H1 (cell line): ENCODE data around the gene ACYP1. TPM values are rescaled to one million over a fixed set of nuclear protein-coding genes. Genes with fewer than 3 reads are reported as not detected.

ENCODE experiments used
- CTCF ChIA-PET: fragments of 300-600 bp; sonication (Branson Sonifier 250); formaldehyde crosslinking; loops from one replicate; lab custom pipeline; 2021; ENCODE audit not compliant: partially characterized antibody; lab: Charles Lee
- POLR2A ChIA-PET: fragments of 300-600 bp; sonication (Branson Sonifier 250); formaldehyde crosslinking; loops from one replicate; lab custom pipeline; 2021; ENCODE audit warnings: inconsistent platforms; ENCODE audit not compliant: partially characterized antibody; lab: Charles Lee
- DNase-seq, 2 experiments: peaks; one replicate each; pipeline versions ENCODE4 v3.0.0 to v3.0.0-alpha.2; 2010 to 2022; ENCODE audit warnings: low spot score in 2 of 2, low read depth in 1 of 2, mixed read lengths in 1 of 2
- FAIRE-seq: peaks from 2 replicates; lab custom pipeline; 2011; peaks lifted over from hg19 to GRCh38; lab: Jason Lieb, UNC
- H2AFZ ChIP-seq: 2 replicates; pipeline ENCODE4 v1.8.1; 2012; ENCODE audit warnings: low read length, inconsistent platforms
- H2AK5ac ChIP-seq: 2 replicates; pipeline ENCODE4 v1.6.1; 2013; ENCODE audit warnings: low read depth, low read length
- H2BK120ac ChIP-seq: replicated peaks from 2 replicates; pipeline ENCODE3; 2013; ENCODE audit warnings: low read depth, low read length, inconsistent platforms
- H2BK12ac ChIP-seq: 2 replicates; pipeline ENCODE4 v1.6.1; 2013; ENCODE audit warnings: low read depth, low read length
- H2BK15ac ChIP-seq: 2 replicates; pipeline ENCODE4 v1.6.1; 2013; ENCODE audit warnings: low read length
- H2BK20ac ChIP-seq: 2 replicates; pipeline ENCODE4 v1.6.1; 2013; ENCODE audit warnings: low read length
- H2BK5ac ChIP-seq: 2 replicates; pipeline ENCODE4 v1.6.1; 2013; ENCODE audit warnings: low read depth, low read length
- H3K14ac ChIP-seq: 2 replicates; pipeline ENCODE4 v1.6.1; 2013; ENCODE audit warnings: inconsistent platforms; ENCODE audit not compliant: insufficient read length
- H3K18ac ChIP-seq: 2 replicates; pipeline ENCODE4 v1.6.1; 2013; ENCODE audit warnings: low read length; ENCODE audit errors: extremely low read depth
- H3K23ac ChIP-seq: 2 replicates; pipeline ENCODE4 v1.6.1; 2013; ENCODE audit warnings: inconsistent platforms; ENCODE audit not compliant: insufficient read length
- H3K23me2 ChIP-seq: 2 replicates; pipeline ENCODE4 v1.6.1; 2013; ENCODE audit warnings: low read depth, low read length
- H3K27ac ChIP-seq: 2 replicates; pipeline ENCODE4 v1.6.1; 2011; ENCODE audit warnings: low read depth, low read length, inconsistent platforms
- H3K27me3 ChIP-seq, 4 experiments: replicated peaks in 1 of 4; 1 replicate in 1 of 4; 2 replicates in 3 of 4; pipeline versions ENCODE4 v1.6.1 to v1.8.1; 2011 to 2013; ENCODE audit warnings: low read length in 3 of 4, mild to moderate bottlenecking in 3 of 4, inconsistent platforms in 2 of 4, mixed read lengths in 2 of 4, moderate library complexity in 1 of 4; ENCODE audit not compliant: control insufficient read depth in 3 of 4, insufficient read depth in 3 of 4; ENCODE audit errors: extremely low read depth in 1 of 4
- H3K36me3 ChIP-seq, 4 experiments: 2 replicates each; pipeline versions ENCODE4 v1.6.1 to v1.8.1; 2011 to 2013; ENCODE audit warnings: mild to moderate bottlenecking in 4 of 4, low read length in 3 of 4, moderate library complexity in 2 of 4, control low read depth in 1 of 4, inconsistent platforms in 1 of 4; ENCODE audit not compliant: insufficient read depth in 4 of 4, control insufficient read depth in 2 of 4
- H3K4ac ChIP-seq: replicated peaks from 2 replicates; pipeline ENCODE3; 2013; ENCODE audit warnings: low read length, low read depth, mixed read lengths, inconsistent platforms; ENCODE audit not compliant: insufficient read length
- H3K4me1 ChIP-seq, 4 experiments: replicated peaks in 1 of 4; 1 replicate in 1 of 4; 2 replicates in 3 of 4; pipeline versions ENCODE4 v1.6.1 to v1.8.1; 2011 to 2013; ENCODE audit warnings: low read length in 3 of 4, inconsistent platforms in 2 of 4, mixed read lengths in 1 of 4; ENCODE audit not compliant: insufficient read depth in 4 of 4, control insufficient read depth in 3 of 4
- H3K4me2 ChIP-seq, 2 experiments: 2 replicates each; pipeline versions ENCODE4 v1.6.1 to v1.8.1; 2011 to 2013; ENCODE audit warnings: low read depth in 2 of 2, low read length in 2 of 2, control low read depth in 1 of 2, inconsistent platforms in 1 of 2, mild to moderate bottlenecking in 1 of 2; ENCODE audit not compliant: insufficient read depth in 1 of 2
- H3K4me3 ChIP-seq, 4 experiments: fragments of 200-600, 300-600 bp in 1 of 4; sonication (generic), shearing (Covaris generic), sonication (Bioruptor Twin) in 1 of 4; 2 replicates each; pipeline versions ENCODE4 v1.5.1 to v1.8.1; 2011 to 2016; ENCODE audit warnings: low read length in 4 of 4, low read depth in 3 of 4, control low read depth in 2 of 4, inconsistent platforms in 2 of 4, mild to moderate bottlenecking in 2 of 4, mixed read lengths in 1 of 4, moderate library complexity in 1 of 4; ENCODE audit not compliant: insufficient read depth in 2 of 4; ENCODE audit errors: extremely low read depth in 1 of 4
- H3K56ac ChIP-seq: replicated peaks from 2 replicates; pipeline ENCODE3; 2013; ENCODE audit warnings: low read depth, mild to moderate bottlenecking, mixed read lengths, low read length, inconsistent platforms; ENCODE audit not compliant: insufficient read length
- H3K79me1 ChIP-seq: 2 replicates; pipeline ENCODE4 v1.6.1; 2013; ENCODE audit warnings: low read depth, low read length, control low read depth
- H3K79me2 ChIP-seq, 2 experiments: 2 replicates each; pipeline versions ENCODE4 v1.6.1 to v1.8.1; 2012 to 2013; ENCODE audit warnings: low read length in 2 of 2, mild to moderate bottlenecking in 2 of 2, inconsistent platforms in 1 of 2; ENCODE audit not compliant: insufficient read depth in 2 of 2, control insufficient read depth in 1 of 2
- H3K9ac ChIP-seq, 4 experiments: replicated peaks in 1 of 4; 1 replicate in 1 of 4; 2 replicates in 3 of 4; pipeline versions ENCODE4 v1.6.1 to v1.8.1; 2011 to 2013; ENCODE audit warnings: low read depth in 3 of 4, low read length in 3 of 4, control low read depth in 2 of 4, mild to moderate bottlenecking in 2 of 4, moderate library complexity in 2 of 4, inconsistent platforms in 1 of 4; ENCODE audit errors: extremely low read depth in 1 of 4
- H3K9me3 ChIP-seq, 2 experiments: 2 replicates each; pipeline versions ENCODE4 v1.6.1 to v1.8.1; 2012 to 2013; ENCODE audit warnings: mild to moderate bottlenecking in 2 of 2, moderate library complexity in 2 of 2, control low read depth in 1 of 2, inconsistent platforms in 1 of 2, low read depth in 1 of 2, low read length in 1 of 2, mixed read lengths in 1 of 2; ENCODE audit not compliant: insufficient read depth in 2 of 2
- H4K20me1 ChIP-seq, 2 experiments: replicated peaks in 1 of 2; 2 replicates each; pipeline versions ENCODE3 to v1.8.1; 2011 to 2013; ENCODE audit warnings: inconsistent platforms in 2 of 2, low read length in 2 of 2, mild to moderate bottlenecking in 1 of 2; ENCODE audit not compliant: insufficient read depth in 2 of 2, control insufficient read depth in 1 of 2
- H4K5ac ChIP-seq: 2 replicates; pipeline ENCODE4 v1.6.1; 2013; ENCODE audit warnings: low read length, low read depth, mixed read lengths, inconsistent platforms; ENCODE audit not compliant: insufficient read length
- H4K8ac ChIP-seq: 2 replicates; pipeline ENCODE4 v1.8.0; 2013; ENCODE audit warnings: mild to moderate bottlenecking, moderate library complexity, low read length, inconsistent platforms; ENCODE audit not compliant: insufficient read depth; ENCODE audit errors: extremely low read depth
- H4K91ac ChIP-seq: replicated peaks from 2 replicates; pipeline ENCODE3; 2013; ENCODE audit warnings: low read length, mixed read lengths, inconsistent platforms; ENCODE audit not compliant: insufficient read length
- BACH1 ChIP-seq: IDR thresholded peaks from 2 replicates; pipeline ENCODE4 v1.6.1; 2012; ENCODE audit warnings: low read length, improper control_type of control experiment
- CBX8 ChIP-seq: fragments of 300-800, 300-1000 bp; sonication (generic); IDR thresholded peaks from 2 replicates; pipeline ENCODE4 v1.7.1; 2016; ENCODE audit warnings: low read depth, low read length, borderline replicate concordance
- CEBPB ChIP-seq: IDR thresholded peaks from 2 replicates; pipeline ENCODE4 v1.6.1; 2012; ENCODE audit warnings: low read depth, low read length
- CHD1 ChIP-seq: IDR thresholded peaks from 2 replicates; pipeline ENCODE4 v1.6.1; 2012; ENCODE audit warnings: low read depth, low read length, improper control_type of control experiment
- EP300 ChIP-seq, 2 experiments: IDR thresholded peaks; 1 replicate in 1 of 2; 2 replicates in 1 of 2; pipeline ENCODE4 v1.6.1; 2011 to 2012; ENCODE audit warnings: low read depth in 2 of 2, low read length in 2 of 2, mild to moderate bottlenecking in 2 of 2, borderline replicate concordance in 1 of 2, inconsistent platforms in 1 of 2, moderate library complexity in 1 of 2
- GTF2F1 ChIP-seq: IDR thresholded peaks from 2 replicates; pipeline ENCODE4 v1.6.1; 2012; ENCODE audit warnings: low read depth, low read length, improper control_type of control experiment, borderline replicate concordance
- JUND ChIP-seq: IDR thresholded peaks from 2 replicates; pipeline ENCODE4 v1.6.1; 2011; ENCODE audit warnings: mild to moderate bottlenecking, improper control_type of control experiment, low read length
- SIN3A ChIP-seq, 2 experiments: IDR thresholded peaks in 1 of 2; conservative IDR thresholded peaks in 1 of 2; 2 replicates each; pipeline ENCODE4 v1.6.1; 2011 to 2012; ENCODE audit warnings: low read length in 2 of 2, improper control_type of control experiment in 1 of 2, low read depth in 1 of 2, mild to moderate bottlenecking in 1 of 2
- SIX5 ChIP-seq: IDR thresholded peaks from 2 replicates; pipeline ENCODE4 v1.6.1; 2011; ENCODE audit warnings: mild to moderate bottlenecking, low read depth, low read length
- SP4 ChIP-seq: IDR thresholded peaks from 2 replicates; pipeline ENCODE4 v1.6.1; 2012; ENCODE audit warnings: low read length, inconsistent platforms
- TAF1 ChIP-seq: IDR thresholded peaks from 2 replicates; pipeline ENCODE4 v1.6.1; 2011; ENCODE audit warnings: mild to moderate bottlenecking, low read depth, low read length
- TCF12 ChIP-seq: IDR thresholded peaks from 2 replicates; pipeline ENCODE4 v1.6.1; 2011; ENCODE audit warnings: low read depth, mild to moderate bottlenecking, low read length
- TEAD4 ChIP-seq: IDR thresholded peaks from 2 replicates; pipeline ENCODE4 v1.6.1; 2012; ENCODE audit warnings: low read depth, low read length, inconsistent platforms, mixed read lengths
- USF2 ChIP-seq: IDR thresholded peaks from 2 replicates; pipeline ENCODE4 v1.6.1; 2011; ENCODE audit warnings: low read length, improper control_type of control experiment
- whole genome bisulfite sequencing, 2 experiments: shearing (Covaris generic) in 1 of 2; methylation state at CpG; one replicate each; pipeline versions ENCODE4 v1.1.6 to v1.1.7; 2013 to 2015; ENCODE audit warnings: low lambda C conversion rate in 2 of 2, mixed read lengths in 2 of 2, inconsistent platforms in 1 of 2, low coverage in 1 of 2, missing lambda C conversion rate in 1 of 2; ENCODE audit not compliant: insufficient replicate concordance in 2 of 2, insufficient coverage in 1 of 2, insufficient read length in 1 of 2; ENCODE audit errors: extremely low coverage in 1 of 2, missing lambda C conversion rate in 1 of 2; 5-methylcytosine and 5-hydroxymethylcytosine counted together
- polyA plus RNA-seq, 7 experiments: library from polyadenylated mRNA; depleted of rRNA in 3 of 7; stranded (reverse) in 5 of 7; unstranded in 2 of 7; fragments of >200 nt in 5 of 7; fragments of 200-250 nt in 2 of 7; gene quantifications; 1 replicate in 5 of 7; 2 replicates in 1 of 7; 4 replicates in 1 of 7; pipeline versions ENCODE4 v1.2.1 to v1.2.3, GENCODE V29; 2011 to 2013; ENCODE audit warnings: missing spikeins in 2 of 7, mixed read lengths in 2 of 7
- total RNA-seq: library from RNA; stranded (reverse); fragmentation: NEBNext Ultra II Directional; extraction: Animal tissue kit (Norgen Biotek cat#: 25700); gene quantifications from 2 replicates; pipeline ENCODE4 v1.2.1, GENCODE V29; 2021

ACYP1 gene
- total and polyA plus RNA-seq, 2 of the 8 experiments (the other 6 are each of a cell fraction or from before 2014, with no cell fraction given) = 22.3 to 24.8 TPM

GRCh38 chr14:75047506-75047905 lies 16.3 kb downstream of the ACYP1 start:
- POLR2A ChIA-PET = interaction anchor here (1.4 kb wide), 1 partner anchor 22 kb away, joined by 4 read pairs; the partner anchor contains the start of gene ZC2HC1C
- CTCF ChIA-PET = interaction anchor here (1.0 to 2.4 kb wide), 3 partner anchors 37 to 102 kb away, joined by 3 to 17 read pairs (median 3); no protein-coding TSS in a partner anchor
- TF ChIP-seq TEAD4 (no peak), BACH1 (no peak), JUND (no peak), USF2 (no peak), TAF1 (no peak), SIX5 (no peak), CEBPB (no peak), CBX8 (no peak), SIN3A (conservative IDR thresholded peaks at IDR 0.05 in 1 of 2, IDR thresholded peaks at IDR 0.05 in 1 of 2; ENCODE audit: low read depth in 1 of 2, low read length in 2 of 2) (no peak), GTF2F1 (no peak), TCF12 (no peak), CHD1 (no peak), SP4 (no peak), EP300 (IDR thresholded peaks at IDR 0.05; ENCODE audit: borderline replicate concordance in 1 of 2, low read depth in 2 of 2, low read length in 2 of 2) (no peak)

More at GRCh38 chr14:75047506-75047905, 16.3 kb downstream of the ACYP1 start:
- Histone ChIP-seq H4K20me1 (no peaks in the 10 kb centered on the region), H3K4ac (no peak overlapping the region), H4K91ac (no peak overlapping the region), H3K79me2 (no peaks in the 10 kb centered on the region), H3K4me1 (peaks cover 0 to 4% (median 0%) of the 10 kb centered on the region in 4 experiments; a peak in 3 of 7 replicates), H3K36me3 (no peaks in the 10 kb centered on the region; a peak in 1 of 8 replicates), H3K23ac (no peak overlapping the region), H3K27ac (no peak overlapping the region), H2BK120ac (no peak overlapping the region), H2BK15ac (no peak overlapping the region), H2BK20ac (no peak overlapping the region), H2AFZ (no peak overlapping the region), H3K14ac (no peak overlapping the region), H3K4me3 (no peak overlapping the region), H3K9ac (no peak overlapping the region), H2BK5ac (no peak overlapping the region), H3K18ac (no peak overlapping the region), H2AK5ac (no peak overlapping the region), H3K79me1 (no peaks in the 10 kb centered on the region), H4K8ac (no peak overlapping the region), H3K4me2 (no peak overlapping the region), H3K9me3 (no peaks in the 10 kb centered on the region), H2BK12ac (no peak overlapping the region), H3K56ac (no peak overlapping the region), H4K5ac (no peak overlapping the region), H3K23me2 (no peaks in the 10 kb centered on the region; the same call in 1 of the 2 replicates), H3K27me3 (no peaks in the 10 kb centered on the region)
- WGBS, 2 experiments = 92 to 100% methylated on average over 1 to 4 of the region's 4 CpGs
- FAIRE-seq (no peak), DNase-seq (no peak)
